Keratinocyte (primary cell): ENCODE measurements around the gene FAAH. TPM values are rescaled to one million over a fixed set of nuclear protein-coding genes. Genes with fewer than 3 reads are reported as not detected.
A peak's percentile ranks its signal among the peaks of the same experiment; 100 is the strongest.

Source experiments
- DNase-seq: peaks from one replicate; pipeline ENCODE4 v3.0.0-alpha.2; 2011; ENCODE audit warnings: low read depth, missing footprints, low spot score
- FAIRE-seq: peaks from 2 replicates; lab custom pipeline; 2011; peaks lifted over from hg19 to GRCh38; lab: Jason Lieb, UNC
- H2AFZ ChIP-seq: 2 replicates; pipeline ENCODE4 v1.6.0; 2012; ENCODE audit warnings: low read length, control low read depth, inconsistent platforms; ENCODE audit not compliant: control insufficient read depth
- H3K27ac ChIP-seq: 2 replicates; pipeline ENCODE4 v1.5.1; 2011; ENCODE audit warnings: low read length; ENCODE audit not compliant: control insufficient read depth, insufficient read depth
- H3K27me3 ChIP-seq: 3 replicates; pipeline ENCODE4 v1.6.0; 2011; ENCODE audit warnings: low read length; ENCODE audit not compliant: control insufficient read depth, insufficient read depth; ENCODE audit errors: extremely low read depth
- H3K36me3 ChIP-seq, 2 experiments: 2 replicates in 1 of 2; 3 replicates in 1 of 2; pipeline ENCODE4 v1.5.1; 2011; ENCODE audit warnings: low read length in 2 of 2, mild to moderate bottlenecking in 1 of 2; ENCODE audit not compliant: control insufficient read depth in 2 of 2, insufficient read depth in 2 of 2; ENCODE audit errors: extremely low read depth in 1 of 2
- H3K4me1 ChIP-seq: 3 replicates; pipeline ENCODE4 v1.5.1; 2011; ENCODE audit warnings: low read length; ENCODE audit not compliant: control insufficient read depth, insufficient read depth; ENCODE audit errors: extremely low read depth
- H3K4me2 ChIP-seq: 3 replicates; pipeline ENCODE4 v1.6.0; 2011; ENCODE audit warnings: low read depth, low read length; ENCODE audit not compliant: control insufficient read depth, insufficient read depth; ENCODE audit errors: extremely low read depth
- H3K4me3 ChIP-seq, 3 experiments: fragments of 200-600 bp in 1 of 3; sonication (generic) in 1 of 3; 2 replicates in 2 of 3; 3 replicates in 1 of 3; pipeline ENCODE4 v1.5.1; 2011 to 2016; ENCODE audit warnings: low read length in 3 of 3, mild to moderate bottlenecking in 3 of 3, control low read depth in 2 of 3, inconsistent platforms in 1 of 3, low read depth in 1 of 3, mixed read lengths in 1 of 3, mixed run types in 1 of 3, moderate library complexity in 1 of 3; ENCODE audit not compliant: control insufficient read depth in 2 of 3, insufficient read depth in 2 of 3; ENCODE audit errors: extremely low read depth in 1 of 3
- H3K79me2 ChIP-seq: 2 replicates; pipeline ENCODE4 v1.6.0; 2012; ENCODE audit warnings: low read length; ENCODE audit not compliant: control insufficient read depth, insufficient read depth
- H3K9ac ChIP-seq: 3 replicates; pipeline ENCODE4 v1.6.0; 2011; ENCODE audit warnings: low read length; ENCODE audit not compliant: control insufficient read depth, insufficient read depth; ENCODE audit errors: extremely low read depth
- H3K9me1 ChIP-seq: 3 replicates; pipeline ENCODE4 v1.6.0; 2011; ENCODE audit warnings: low read length; ENCODE audit not compliant: control insufficient read depth, insufficient read depth; ENCODE audit errors: extremely low read depth
- H3K9me3 ChIP-seq: 2 replicates; pipeline ENCODE4 v1.5.1; 2012; ENCODE audit warnings: low read depth, low read length; ENCODE audit not compliant: control insufficient read depth
- H4K20me1 ChIP-seq: 3 replicates; pipeline ENCODE4 v1.6.0; 2011; ENCODE audit warnings: low read length; ENCODE audit not compliant: control insufficient read depth, insufficient read depth; ENCODE audit errors: extremely low read depth
- EZH2 ChIP-seq: IDR thresholded peaks from one replicate; pipeline ENCODE4 v1.6.1; 2012; ENCODE audit warnings: inconsistent platforms, mild to moderate bottlenecking, low read length, moderate library complexity
- dilution Hi-C: fragments of 300-500 bp; cut with MboI; formaldehyde crosslinking; loops from one replicate; pipeline ENCODE4 v1.7.0; 2020; ENCODE audit warnings: low sequenced_read_pairs; ENCODE audit not compliant: extremely low pct_ligation_motif_present
- polyA minus RNA-seq, 3 experiments: library from RNA; depleted of rRNA, polyadenylated mRNA; stranded (reverse); fragments of >200 nt; gene quantifications; 1 replicate in 1 of 3; 2 replicates in 1 of 3; 3 replicates in 1 of 3; pipeline ENCODE4 v1.2.3, GENCODE V29; 2011
- polyA plus RNA-seq, 5 experiments: library from polyadenylated mRNA; depleted of rRNA in 3 of 5; stranded (reverse) in 3 of 5; stranded (forward) in 1 of 5; unstranded in 1 of 5; fragments of >200 nt; gene quantifications; 1 replicate in 1 of 5; 2 replicates in 3 of 5; 3 replicates in 1 of 5; pipeline versions ENCODE4 v1.2.1 to v1.2.3, GENCODE V29; 2011 to 2012; ENCODE audit warnings: missing spikeins in 2 of 5, low read depth in 1 of 5, low replicate concordance in 1 of 5
- TF ChIP-seq, protein P1 (sequence below), 3 experiments: IDR thresholded peaks in 1 of 3; conservative IDR thresholded peaks in 1 of 3; optimal IDR thresholded peaks in 1 of 3; 2 replicates in 2 of 3; 3 replicates in 1 of 3; pipeline versions ENCODE3 to v1.5.1; 2011; ENCODE audit warnings: low read length in 3 of 3, mild to moderate bottlenecking in 3 of 3, moderate library complexity in 2 of 3, control low read depth in 1 of 3, inconsistent platforms in 1 of 3; ENCODE audit not compliant: insufficient read depth in 2 of 3; ENCODE audit errors: extremely low read depth in 1 of 3

FAAH gene
- polyA plus RNA-seq (5.3 to 8.5 TPM (median 5.4 TPM) in 3 replicates), polyA minus RNA-seq (3.3 to 10.9 TPM (median 6.1 TPM) in 3 replicates)
- polyA plus RNA-seq (2011; ENCODE audit: low read depth), result 2.9 TPM
- 1.5 and 2.9 TPM in 2 replicates for polyA plus RNA-seq (2011; cell fraction: cytosol; rRNA removed)
- 20.3 and 20.9 TPM in 2 replicates for polyA plus RNA-seq (2011; cell fraction: nucleus; rRNA removed)
- 4.9 and 6.7 TPM in 2 replicates for polyA plus RNA-seq (2012; ENCODE audit: low replicate concordance)
- 11.1 TPM for polyA minus RNA-seq (2011; cell fraction: cytosol; rRNA and poly(A)+ RNA removed)
- 9.0 and 9.5 TPM in 2 replicates for polyA minus RNA-seq (2011; cell fraction: nucleus; rRNA and poly(A)+ RNA removed)

DNA sequence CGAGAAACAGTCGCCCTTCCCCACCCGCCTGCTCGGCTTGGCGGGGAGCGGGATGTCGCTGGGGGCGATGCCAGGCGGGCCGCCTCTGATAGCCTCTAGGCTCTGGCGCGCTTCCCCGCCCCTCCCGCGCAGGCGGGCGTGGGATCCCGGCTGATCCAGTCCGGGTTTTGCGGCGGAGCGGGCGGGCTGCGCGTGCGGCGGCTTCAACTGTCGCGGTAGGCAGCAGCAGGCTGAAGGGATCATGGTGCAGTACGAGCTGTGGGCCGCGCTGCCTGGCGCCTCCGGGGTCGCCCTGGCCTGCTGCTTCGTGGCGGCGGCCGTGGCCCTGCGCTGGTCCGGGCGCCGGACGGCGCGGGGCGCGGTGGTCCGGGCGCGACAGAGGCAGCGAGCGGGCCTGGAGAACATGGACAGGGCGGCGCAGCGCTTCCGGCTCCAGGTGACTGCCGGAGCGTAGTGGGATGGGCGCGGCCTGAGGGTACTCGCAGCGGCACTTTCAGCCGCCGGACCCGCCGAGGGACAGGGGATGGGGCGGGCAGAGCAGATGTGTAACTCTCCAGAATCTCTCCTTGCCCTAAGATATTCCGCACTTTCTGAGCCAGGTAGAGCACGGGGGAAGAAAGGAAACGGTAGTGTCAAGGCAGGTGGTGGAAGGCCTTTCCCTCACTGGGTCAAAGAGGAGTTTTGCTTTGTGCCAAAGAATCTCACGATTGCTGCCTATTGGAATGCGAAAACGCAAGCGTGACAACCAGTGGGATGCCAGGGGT lies at the start of gene FAAH:
Gene FAAH, plus strand, starts transcription at position 210 of the 764 bp plus-strand sequence. Its CDS starts 32 bp downstream, at position 242.
- H3K9ac ChIP-seq, result peak within 1 kb of the TSS; percentile 26
- H3K27ac ChIP-seq, result no peak within 1 kb of the TSS
- dilution Hi-C loops, result no loop called here
- no peaks in the 10 kb centered on the region for H3K27me3 ChIP-seq
- DNase-seq (no peak), FAIRE-seq (no peak)
- H4K20me1 ChIP-seq, result no peaks in the 10 kb centered on the region
- peaks cover 24% of the 10 kb centered on the region for H3K4me1 ChIP-seq
- no peak for TF ChIP-seq EZH2
- TF ChIP-seq, protein P1, sequence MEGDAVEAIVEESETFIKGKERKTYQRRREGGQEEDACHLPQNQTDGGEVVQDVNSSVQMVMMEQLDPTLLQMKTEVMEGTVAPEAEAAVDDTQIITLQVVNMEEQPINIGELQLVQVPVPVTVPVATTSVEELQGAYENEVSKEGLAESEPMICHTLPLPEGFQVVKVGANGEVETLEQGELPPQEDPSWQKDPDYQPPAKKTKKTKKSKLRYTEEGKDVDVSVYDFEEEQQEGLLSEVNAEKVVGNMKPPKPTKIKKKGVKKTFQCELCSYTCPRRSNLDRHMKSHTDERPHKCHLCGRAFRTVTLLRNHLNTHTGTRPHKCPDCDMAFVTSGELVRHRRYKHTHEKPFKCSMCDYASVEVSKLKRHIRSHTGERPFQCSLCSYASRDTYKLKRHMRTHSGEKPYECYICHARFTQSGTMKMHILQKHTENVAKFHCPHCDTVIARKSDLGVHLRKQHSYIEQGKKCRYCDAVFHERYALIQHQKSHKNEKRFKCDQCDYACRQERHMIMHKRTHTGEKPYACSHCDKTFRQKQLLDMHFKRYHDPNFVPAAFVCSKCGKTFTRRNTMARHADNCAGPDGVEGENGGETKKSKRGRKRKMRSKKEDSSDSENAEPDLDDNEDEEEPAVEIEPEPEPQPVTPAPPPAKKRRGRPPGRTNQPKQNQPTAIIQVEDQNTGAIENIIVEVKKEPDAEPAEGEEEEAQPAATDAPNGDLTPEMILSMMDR (optimal IDR thresholded peaks at IDR 0.05 in 1 of 3, IDR thresholded peaks at IDR 0.05 in 1 of 3, conservative IDR thresholded peaks at IDR 0.05 in 1 of 3; ENCODE audit: extremely low read depth in 1 of 3, insufficient read depth in 2 of 3, low read length in 3 of 3), result no peak
- peak within 1 kb of the TSS; percentile 70 for H3K4me2 ChIP-seq
- H3K9me1 ChIP-seq, result peaks cover 3% of the 10 kb centered on the region
- peak within 1 kb of the TSS; percentile 43 to 57 (median 55) for H3K4me3 ChIP-seq
- H2AFZ ChIP-seq, result peak within 1 kb of the TSS; percentile 8
- no peaks in the 10 kb centered on the region for H3K36me3 ChIP-seq
- H3K9me3 ChIP-seq, result peaks cover 10% of the 10 kb centered on the region
- H3K79me2 ChIP-seq, result no peaks in the 10 kb centered on the region

DNA sequence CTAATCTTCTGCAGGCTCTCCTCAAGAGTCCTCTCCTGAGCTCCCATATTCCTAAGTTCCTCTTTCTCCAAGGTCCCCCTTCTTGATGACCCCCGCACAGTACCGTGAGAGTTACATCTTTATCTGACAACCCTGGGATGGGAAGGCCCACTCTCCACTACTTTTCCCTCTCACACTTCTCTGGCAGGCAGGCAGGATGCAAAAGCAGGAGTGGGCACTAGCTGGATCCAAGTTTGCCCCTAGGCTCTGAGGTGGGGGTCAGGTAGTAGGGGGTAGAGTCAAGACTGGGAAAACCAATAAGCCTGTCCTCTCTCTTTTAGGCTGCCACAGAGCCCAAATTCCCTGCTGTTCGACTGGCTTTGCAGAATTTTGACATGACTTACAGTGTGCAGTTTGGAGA lies 49.6 kb upstream of the FAAH start:
- TF ChIP-seq, protein P1 (optimal IDR thresholded peaks at IDR 0.05 in 1 of 3, IDR thresholded peaks at IDR 0.05 in 1 of 3, conservative IDR thresholded peaks at IDR 0.05 in 1 of 3; ENCODE audit: extremely low read depth in 1 of 3, insufficient read depth in 2 of 3, low read length in 3 of 3), result no peak
- TF ChIP-seq EZH2, result no peak
- Histone ChIP-seq H3K27ac (no peak overlapping the region), H3K9ac (no peak overlapping the region), H3K4me2 (no peak overlapping the region), H3K9me3 (no peaks in the 10 kb centered on the region), H3K79me2 (peaks cover 28% of the 10 kb centered on the region), H3K4me3 (no peak overlapping the region), H3K27me3 (no peaks in the 10 kb centered on the region), H2AFZ (no peak overlapping the region), H4K20me1 (no peaks in the 10 kb centered on the region), H3K4me1 (peaks cover 11% of the 10 kb centered on the region), H3K36me3 (peaks cover 17 to 41% of the 10 kb centered on the region in 2 experiments), H3K9me1 (no peaks in the 10 kb centered on the region)
- dilution Hi-C loops, result no loop called here
- FAIRE-seq (no peak), DNase-seq (no peak)
